Mesothelial cell of epicardium (in vitro differentiated cells): ENCODE results near the gene CNTLN. TPM values are rescaled to one million over a fixed set of nuclear protein-coding genes. Genes with fewer than 3 reads are reported as not detected.

Experiments
- DNase-seq, 2 experiments: peaks; one replicate each; pipeline ENCODE4 v3.0.0; 2021; ENCODE audit warnings: low spot score in 2 of 2; ENCODE audit not compliant: unreplicated experiment in 2 of 2
- H3K27ac Mint-ChIP-seq: 2 replicates; pipeline ENCODE4 v1.8.0; 2021; ENCODE audit warnings: mixed read lengths
- H3K27me3 Mint-ChIP-seq: 2 replicates; pipeline ENCODE4 v1.8.0; 2021; ENCODE audit warnings: low read depth, mixed read lengths
- H3K36me3 Mint-ChIP-seq: 2 replicates; pipeline ENCODE4 v1.8.0; 2021; ENCODE audit warnings: mixed read lengths
- H3K4me1 Mint-ChIP-seq: 2 replicates; pipeline ENCODE4 v1.8.0; 2021; ENCODE audit warnings: mixed read lengths
- H3K4me3 Mint-ChIP-seq: 2 replicates; pipeline ENCODE4 v1.8.0; 2021; ENCODE audit warnings: mild to moderate bottlenecking, moderate library complexity, mixed read lengths
- H3K9me3 Mint-ChIP-seq: 2 replicates; pipeline ENCODE4 v1.8.0; 2021; ENCODE audit warnings: mixed read lengths
- total RNA-seq: library from RNA; stranded (reverse); gene quantifications from 3 replicates; pipeline ENCODE4 v1.2.1, GENCODE V29; 2021
- TF ChIP-seq, protein P1 (sequence below): fragments of 200-600 bp; sonication (generic); IDR thresholded peaks from one replicate; pipeline ENCODE4 v1.5.0; 2021; ENCODE audit warnings: antibody characterized with exemption; ENCODE audit not compliant: unreplicated experiment

CNTLN gene
- total RNA-seq, 1 donor from 2014 or later, result 14.0 TPM

GRCh38 chr9:17318821-17319320, 184.0 kb downstream of the CNTLN start:
- Mint-ChIP-seq H3K4me3 (no peak overlapping the region), H3K27ac (no peak overlapping the region), H3K27me3 (no peaks in the 10 kb centered on the region), H3K9me3 (no peaks in the 10 kb centered on the region), H3K36me3 (peaks cover 4% of the 10 kb centered on the region), H3K4me1 (no peaks in the 10 kb centered on the region)
- no peak for DNase-seq
- TF ChIP-seq, protein P1, sequence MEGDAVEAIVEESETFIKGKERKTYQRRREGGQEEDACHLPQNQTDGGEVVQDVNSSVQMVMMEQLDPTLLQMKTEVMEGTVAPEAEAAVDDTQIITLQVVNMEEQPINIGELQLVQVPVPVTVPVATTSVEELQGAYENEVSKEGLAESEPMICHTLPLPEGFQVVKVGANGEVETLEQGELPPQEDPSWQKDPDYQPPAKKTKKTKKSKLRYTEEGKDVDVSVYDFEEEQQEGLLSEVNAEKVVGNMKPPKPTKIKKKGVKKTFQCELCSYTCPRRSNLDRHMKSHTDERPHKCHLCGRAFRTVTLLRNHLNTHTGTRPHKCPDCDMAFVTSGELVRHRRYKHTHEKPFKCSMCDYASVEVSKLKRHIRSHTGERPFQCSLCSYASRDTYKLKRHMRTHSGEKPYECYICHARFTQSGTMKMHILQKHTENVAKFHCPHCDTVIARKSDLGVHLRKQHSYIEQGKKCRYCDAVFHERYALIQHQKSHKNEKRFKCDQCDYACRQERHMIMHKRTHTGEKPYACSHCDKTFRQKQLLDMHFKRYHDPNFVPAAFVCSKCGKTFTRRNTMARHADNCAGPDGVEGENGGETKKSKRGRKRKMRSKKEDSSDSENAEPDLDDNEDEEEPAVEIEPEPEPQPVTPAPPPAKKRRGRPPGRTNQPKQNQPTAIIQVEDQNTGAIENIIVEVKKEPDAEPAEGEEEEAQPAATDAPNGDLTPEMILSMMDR, result no peak

DNA sequence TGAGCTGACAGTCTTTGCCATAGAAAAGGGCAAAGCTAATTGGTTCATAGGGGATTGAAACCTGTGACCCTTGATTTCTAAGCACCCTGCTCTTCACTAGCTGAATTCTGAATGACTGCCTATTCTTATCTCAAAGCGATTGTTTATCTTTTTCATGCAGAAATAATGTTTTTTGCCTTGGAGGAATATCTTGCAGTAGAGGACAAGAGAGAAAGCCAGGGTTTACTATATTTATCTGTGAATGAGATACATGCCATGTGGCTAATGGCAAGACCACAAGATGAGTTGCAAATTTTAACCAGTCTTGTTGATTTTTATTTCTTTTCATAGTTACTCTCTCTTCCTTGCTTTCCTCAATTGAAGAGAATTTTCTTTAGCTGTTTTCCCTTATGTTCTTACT, 185.0 kb downstream of the CNTLN start:
- Mint-ChIP-seq H3K4me3 (no peak overlapping the region), H3K9me3 (no peaks in the 10 kb centered on the region), H3K4me1 (no peaks in the 10 kb centered on the region), H3K36me3 (peaks cover 4% of the 10 kb centered on the region), H3K27me3 (no peaks in the 10 kb centered on the region), H3K27ac (no peak overlapping the region)
- TF ChIP-seq, protein P1, result no peak
- no peak for DNase-seq

- TF ChIP-seq, protein P1, result no peak
- DNase-seq, result no peak
- H3K27me3 Mint-ChIP-seq, result no peaks in the 10 kb centered on the region
- no peak overlapping the region for H3K4me3 Mint-ChIP-seq
- H3K9me3 Mint-ChIP-seq, result no peaks in the 10 kb centered on the region
- peaks cover 2% of the 10 kb centered on the region for H3K36me3 Mint-ChIP-seq
- H3K27ac Mint-ChIP-seq, result no peak overlapping the region
- H3K4me1 Mint-ChIP-seq, result no peaks in the 10 kb centered on the region
These were observed 188.3 kb downstream of the CNTLN start for GRCh38 chr9:17322882-17323864.

- H3K4me1 Mint-ChIP-seq, result no peaks in the 10 kb centered on the region
- H3K36me3 Mint-ChIP-seq, result no peaks in the 10 kb centered on the region
- H3K27me3 Mint-ChIP-seq, result no peaks in the 10 kb centered on the region
- no peak for DNase-seq
- no peak overlapping the region for H3K27ac Mint-ChIP-seq
- H3K9me3 Mint-ChIP-seq, result no peaks in the 10 kb centered on the region
- TF ChIP-seq, protein P1, result no peak
- no peak overlapping the region for H3K4me3 Mint-ChIP-seq
These were observed 193.5 kb downstream of the CNTLN start for GRCh38 chr9:17328331-17328730.

- Mint-ChIP-seq H3K36me3 (peaks cover 4% of the 10 kb centered on the region), H3K27ac (no peak overlapping the region), H3K4me3 (no peak overlapping the region), H3K27me3 (no peaks in the 10 kb centered on the region), H3K4me1 (no peaks in the 10 kb centered on the region), H3K9me3 (no peaks in the 10 kb centered on the region)
- no peak for DNase-seq
- TF ChIP-seq, protein P1, result no peak
These were observed 195.3 kb downstream of the CNTLN start for GRCh38 chr9:17330097-17330496.
